ENCODE results near the gene C12orf50.

C12orf50 gene

DNA sequence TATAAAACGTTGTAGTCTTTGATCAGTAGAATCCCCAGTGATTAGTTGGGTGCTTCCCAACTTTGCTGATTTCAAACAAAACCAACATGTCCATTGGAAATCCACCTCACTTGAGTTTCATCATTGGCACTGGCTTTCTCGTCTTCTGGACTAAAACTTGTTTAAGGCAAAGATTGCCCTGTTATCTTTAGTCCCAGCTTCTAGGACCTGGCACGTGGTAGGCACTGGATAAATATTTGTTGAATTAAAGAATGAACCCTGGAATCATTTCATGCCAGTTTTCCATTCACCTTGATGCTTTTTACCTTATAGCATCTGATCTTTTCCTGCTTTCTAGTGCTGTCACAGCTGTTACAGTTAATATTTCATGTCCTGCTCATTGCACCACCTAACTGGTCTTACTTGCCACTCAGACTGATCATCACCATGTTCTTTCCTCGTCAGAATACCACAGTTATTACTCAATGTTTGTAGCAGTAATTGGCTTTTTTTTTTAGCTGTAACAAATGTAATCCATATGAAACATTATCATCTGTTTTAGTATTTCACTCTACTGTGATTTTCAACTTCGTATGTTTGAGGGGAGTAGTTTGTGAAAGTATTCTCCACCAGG, 7.3 kb upstream of the C12orf50 start:
- Histone ChIP-seq H3K27ac (ENCODE audit: extremely low read depth, low read depth, low read length) (no peak overlapping the region), H3K4me1 (ENCODE audit: control insufficient read depth, insufficient read depth, low read length) (peaks cover 7% of the 10 kb centered on the region; the same call in 1 of the 2 replicates), H3K9me3 (ENCODE audit: control insufficient read depth, insufficient read depth, low read depth, low read length) (no peaks in the 10 kb centered on the region), H3K36me3 (ENCODE audit: control insufficient read depth in 2 of 2, insufficient read depth in 1 of 2, low read length in 2 of 2) (peaks cover 0 to 8% of the 10 kb centered on the region in 2 experiments; a peak in 1 of 3 replicates), H3K4me3 (ENCODE audit: low read depth, low read length) (peak overlapping the region; percentile 87)
- ChIA-PET CTCF (interaction anchor here (0.6 kb wide), 1 partner anchor 357 kb away, joined by 3 read pairs; no protein-coding TSS in a partner anchor), POLR2A (interaction anchor here (0.6 kb wide), 1 partner anchor 13 kb away, joined by 4 read pairs; no protein-coding TSS in a partner anchor)
- TF ChIP-seq ZNF138 (tag by site-specific recombination; IDR thresholded peaks at IDR 0.05; ENCODE audit: borderline replicate concordance) (no peak), HOXD13 (CRISPR knock-in tag; IDR thresholded peaks at IDR 0.05; ENCODE audit: borderline replicate concordance) (no peak), ZNF184 (tag by site-specific recombination; IDR thresholded peaks at IDR 0.05) (0 out of 2 replicates have a peak, but pooled peaks have one; percentile 5), ZNF223 (tag by site-specific recombination; IDR thresholded peaks at IDR 0.05) (no peak), ZSCAN30 (tag by site-specific recombination; IDR thresholded peaks at IDR 0.05) (no peak), ZNF114 (tag by site-specific recombination; IDR thresholded peaks at IDR 0.05) (no peak), GLIS1 (tag by site-specific recombination; IDR thresholded peaks at IDR 0.05) (no peak), ZNF202 (tag by site-specific recombination; IDR thresholded peaks at IDR 0.05; ENCODE audit: borderline replicate concordance) (no peak), ZNF37A (tag by site-specific recombination; IDR thresholded peaks at IDR 0.05) (no peak), ZNF175 (tag by site-specific recombination; IDR thresholded peaks at IDR 0.05) (no peak), YY1 (tag by site-specific recombination; IDR thresholded peaks at IDR 0.05) (no peak), ZNF169 (tag by site-specific recombination; IDR thresholded peaks at IDR 0.05) (no peak), HOXA7 (CRISPR knock-in tag; IDR thresholded peaks at IDR 0.05; ENCODE audit: borderline replicate concordance) (no peak), ZFP41 (tag by site-specific recombination; IDR thresholded peaks at IDR 0.05; ENCODE audit: borderline replicate concordance) (no peak), ZNF132 (tag by site-specific recombination; IDR thresholded peaks at IDR 0.05; ENCODE audit: borderline replicate concordance) (no peak), ZNF768 (tag by site-specific recombination; IDR thresholded peaks at IDR 0.05) (no peak), ZIC2 (tag by site-specific recombination; IDR thresholded peaks at IDR 0.05) (no peak), PRDM1 (tag by site-specific recombination; IDR thresholded peaks at IDR 0.05) (0 out of 2 replicates have a peak, but pooled peaks have one; percentile 26)
- TF ChIP-seq, protein P1, sequence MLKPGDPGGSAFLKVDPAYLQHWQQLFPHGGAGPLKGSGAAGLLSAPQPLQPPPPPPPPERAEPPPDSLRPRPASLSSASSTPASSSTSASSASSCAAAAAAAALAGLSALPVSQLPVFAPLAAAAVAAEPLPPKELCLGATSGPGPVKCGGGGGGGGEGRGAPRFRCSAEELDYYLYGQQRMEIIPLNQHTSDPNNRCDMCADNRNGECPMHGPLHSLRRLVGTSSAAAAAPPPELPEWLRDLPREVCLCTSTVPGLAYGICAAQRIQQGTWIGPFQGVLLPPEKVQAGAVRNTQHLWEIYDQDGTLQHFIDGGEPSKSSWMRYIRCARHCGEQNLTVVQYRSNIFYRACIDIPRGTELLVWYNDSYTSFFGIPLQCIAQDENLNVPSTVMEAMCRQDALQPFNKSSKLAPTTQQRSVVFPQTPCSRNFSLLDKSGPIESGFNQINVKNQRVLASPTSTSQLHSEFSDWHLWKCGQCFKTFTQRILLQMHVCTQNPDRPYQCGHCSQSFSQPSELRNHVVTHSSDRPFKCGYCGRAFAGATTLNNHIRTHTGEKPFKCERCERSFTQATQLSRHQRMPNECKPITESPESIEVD (tag by site-specific recombination; IDR thresholded peaks at IDR 0.05), result 0 out of 2 replicates have a peak, but pooled peaks have one; percentile 8
- TF ChIP-seq, protein P2, sequence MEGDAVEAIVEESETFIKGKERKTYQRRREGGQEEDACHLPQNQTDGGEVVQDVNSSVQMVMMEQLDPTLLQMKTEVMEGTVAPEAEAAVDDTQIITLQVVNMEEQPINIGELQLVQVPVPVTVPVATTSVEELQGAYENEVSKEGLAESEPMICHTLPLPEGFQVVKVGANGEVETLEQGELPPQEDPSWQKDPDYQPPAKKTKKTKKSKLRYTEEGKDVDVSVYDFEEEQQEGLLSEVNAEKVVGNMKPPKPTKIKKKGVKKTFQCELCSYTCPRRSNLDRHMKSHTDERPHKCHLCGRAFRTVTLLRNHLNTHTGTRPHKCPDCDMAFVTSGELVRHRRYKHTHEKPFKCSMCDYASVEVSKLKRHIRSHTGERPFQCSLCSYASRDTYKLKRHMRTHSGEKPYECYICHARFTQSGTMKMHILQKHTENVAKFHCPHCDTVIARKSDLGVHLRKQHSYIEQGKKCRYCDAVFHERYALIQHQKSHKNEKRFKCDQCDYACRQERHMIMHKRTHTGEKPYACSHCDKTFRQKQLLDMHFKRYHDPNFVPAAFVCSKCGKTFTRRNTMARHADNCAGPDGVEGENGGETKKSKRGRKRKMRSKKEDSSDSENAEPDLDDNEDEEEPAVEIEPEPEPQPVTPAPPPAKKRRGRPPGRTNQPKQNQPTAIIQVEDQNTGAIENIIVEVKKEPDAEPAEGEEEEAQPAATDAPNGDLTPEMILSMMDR (tag by site-specific recombination; IDR thresholded peaks at IDR 0.05), result no peak

DNA sequence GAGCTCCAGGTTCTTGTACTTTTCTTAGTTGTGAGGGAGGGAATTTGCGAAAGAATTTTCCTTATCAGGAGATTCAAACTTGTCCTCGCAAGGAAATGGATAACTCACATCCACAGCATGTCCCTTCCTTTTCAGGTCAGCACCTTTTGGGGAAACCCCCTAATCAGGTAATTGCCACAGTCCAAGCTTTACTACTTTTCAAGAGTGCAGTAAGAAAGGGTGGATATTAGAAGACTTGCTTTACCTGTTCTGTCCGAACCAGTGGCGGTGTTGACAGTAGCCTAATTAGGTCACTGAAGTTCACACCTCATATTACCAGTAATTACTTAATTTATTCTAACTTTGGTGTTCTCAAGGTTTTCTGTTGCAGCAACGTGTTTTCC, 6.7 kb upstream of the C12orf50 start:
- Histone ChIP-seq H3K4me1 (ENCODE audit: control insufficient read depth, insufficient read depth, low read length) (peaks cover 7% of the 10 kb centered on the region; the same call in 1 of the 2 replicates), H3K27ac (ENCODE audit: extremely low read depth, low read depth, low read length) (peak overlapping the region; percentile 65), H3K9me3 (ENCODE audit: control insufficient read depth, insufficient read depth, low read depth, low read length) (no peaks in the 10 kb centered on the region), H3K4me3 (ENCODE audit: low read depth, low read length) (peak overlapping the region; percentile 87), H3K36me3 (ENCODE audit: control insufficient read depth in 2 of 2, insufficient read depth in 1 of 2, low read length in 2 of 2) (peaks cover 0 to 3% of the 10 kb centered on the region in 2 experiments; a peak in 1 of 3 replicates)
- TF ChIP-seq, protein P3, sequence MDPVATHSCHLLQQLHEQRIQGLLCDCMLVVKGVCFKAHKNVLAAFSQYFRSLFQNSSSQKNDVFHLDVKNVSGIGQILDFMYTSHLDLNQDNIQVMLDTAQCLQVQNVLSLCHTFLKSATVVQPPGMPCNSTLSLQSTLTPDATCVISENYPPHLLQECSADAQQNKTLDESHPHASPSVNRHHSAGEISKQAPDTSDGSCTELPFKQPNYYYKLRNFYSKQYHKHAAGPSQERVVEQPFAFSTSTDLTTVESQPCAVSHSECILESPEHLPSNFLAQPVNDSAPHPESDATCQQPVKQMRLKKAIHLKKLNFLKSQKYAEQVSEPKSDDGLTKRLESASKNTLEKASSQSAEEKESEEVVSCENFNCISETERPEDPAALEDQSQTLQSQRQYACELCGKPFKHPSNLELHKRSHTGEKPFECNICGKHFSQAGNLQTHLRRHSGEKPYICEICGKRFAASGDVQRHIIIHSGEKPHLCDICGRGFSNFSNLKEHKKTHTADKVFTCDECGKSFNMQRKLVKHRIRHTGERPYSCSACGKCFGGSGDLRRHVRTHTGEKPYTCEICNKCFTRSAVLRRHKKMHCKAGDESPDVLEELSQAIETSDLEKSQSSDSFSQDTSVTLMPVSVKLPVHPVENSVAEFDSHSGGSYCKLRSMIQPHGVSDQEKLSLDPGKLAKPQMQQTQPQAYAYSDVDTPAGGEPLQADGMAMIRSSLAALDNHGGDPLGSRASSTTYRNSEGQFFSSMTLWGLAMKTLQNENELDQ (tag by site-specific recombination; IDR thresholded peaks at IDR 0.05; ENCODE audit: low read depth), result no peak
- TF ChIP-seq ZNF10 (tag by site-specific recombination; IDR thresholded peaks at IDR 0.05) (peak; percentile 37; the same call in 1 of the 2 replicates), ZNF202 (tag by site-specific recombination; IDR thresholded peaks at IDR 0.05; ENCODE audit: borderline replicate concordance) (no peak)
- TF ChIP-seq, protein P4, sequence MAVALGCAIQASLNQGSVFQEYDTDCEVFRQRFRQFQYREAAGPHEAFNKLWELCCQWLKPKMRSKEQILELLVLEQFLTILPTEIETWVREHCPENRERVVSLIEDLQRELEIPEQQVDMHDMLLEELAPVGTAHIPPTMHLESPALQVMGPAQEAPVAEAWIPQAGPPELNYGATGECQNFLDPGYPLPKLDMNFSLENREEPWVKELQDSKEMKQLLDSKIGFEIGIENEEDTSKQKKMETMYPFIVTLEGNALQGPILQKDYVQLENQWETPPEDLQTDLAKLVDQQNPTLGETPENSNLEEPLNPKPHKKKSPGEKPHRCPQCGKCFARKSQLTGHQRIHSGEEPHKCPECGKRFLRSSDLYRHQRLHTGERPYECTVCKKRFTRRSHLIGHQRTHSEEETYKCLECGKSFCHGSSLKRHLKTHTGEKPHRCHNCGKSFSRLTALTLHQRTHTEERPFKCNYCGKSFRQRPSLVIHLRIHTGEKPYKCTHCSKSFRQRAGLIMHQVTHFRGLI (tag by site-specific recombination; IDR thresholded peaks at IDR 0.05), result no peak
- TF ChIP-seq, protein P5, sequence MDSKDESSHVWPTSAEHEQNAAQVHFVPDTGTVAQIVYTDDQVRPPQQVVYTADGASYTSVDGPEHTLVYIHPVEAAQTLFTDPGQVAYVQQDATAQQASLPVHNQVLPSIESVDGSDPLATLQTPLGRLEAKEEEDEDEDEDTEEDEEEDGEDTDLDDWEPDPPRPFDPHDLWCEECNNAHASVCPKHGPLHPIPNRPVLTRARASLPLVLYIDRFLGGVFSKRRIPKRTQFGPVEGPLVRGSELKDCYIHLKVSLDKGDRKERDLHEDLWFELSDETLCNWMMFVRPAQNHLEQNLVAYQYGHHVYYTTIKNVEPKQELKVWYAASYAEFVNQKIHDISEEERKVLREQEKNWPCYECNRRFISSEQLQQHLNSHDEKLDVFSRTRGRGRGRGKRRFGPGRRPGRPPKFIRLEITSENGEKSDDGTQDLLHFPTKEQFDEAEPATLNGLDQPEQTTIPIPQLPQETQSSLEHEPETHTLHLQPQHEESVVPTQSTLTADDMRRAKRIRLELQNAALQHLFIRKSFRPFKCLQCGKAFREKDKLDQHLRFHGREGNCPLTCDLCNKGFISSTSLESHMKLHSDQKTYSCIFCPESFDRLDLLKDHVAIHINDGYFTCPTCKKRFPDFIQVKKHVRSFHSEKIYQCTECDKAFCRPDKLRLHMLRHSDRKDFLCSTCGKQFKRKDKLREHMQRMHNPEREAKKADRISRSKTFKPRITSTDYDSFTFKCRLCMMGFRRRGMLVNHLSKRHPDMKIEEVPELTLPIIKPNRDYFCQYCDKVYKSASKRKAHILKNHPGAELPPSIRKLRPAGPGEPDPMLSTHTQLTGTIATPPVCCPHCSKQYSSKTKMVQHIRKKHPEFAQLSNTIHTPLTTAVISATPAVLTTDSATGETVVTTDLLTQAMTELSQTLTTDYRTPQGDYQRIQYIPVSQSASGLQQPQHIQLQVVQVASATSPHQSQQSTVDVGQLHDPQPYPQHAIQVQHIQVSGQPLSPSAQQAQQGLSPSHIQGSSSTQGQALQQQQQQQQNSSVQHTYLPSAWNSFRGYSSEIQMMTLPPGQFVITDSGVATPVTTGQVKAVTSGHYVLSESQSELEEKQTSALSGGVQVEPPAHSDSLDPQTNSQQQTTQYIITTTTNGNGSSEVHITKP (tag by site-specific recombination; IDR thresholded peaks at IDR 0.05), result peak; percentile 82
- POLR2A ChIA-PET, result interaction anchor here (0.6 kb wide), 1 partner anchor 12 kb away, joined by 4 read pairs; no protein-coding TSS in a partner anchor
- CTCF ChIA-PET, result interaction anchor here (0.6 kb wide), 1 partner anchor 358 kb away, joined by 3 read pairs; no protein-coding TSS in a partner anchor
